Left renal cortex interstitium (tissue), 4 donors: Measurements from ENCODE around the gene ITGA1. TPM values are rescaled to one million over a fixed set of nuclear protein-coding genes. Genes with fewer than 3 reads are reported as not detected.
A peak's percentile ranks its signal among the peaks of the same experiment; 100 is the strongest.

Source experiments
- DNase-seq, 4 donors: peaks; one replicate each; pipeline ENCODE4 v3.0.0-alpha.2; 2013; ENCODE audit warnings: low read depth in 4 of 4, low spot score in 2 of 4, missing footprints in 1 of 4
- polyA plus RNA-seq, 4 donors: library from polyadenylated mRNA; unstranded; fragments of 120-200 nt; gene quantifications; one replicate each; pipeline ENCODE4 v1.2.1, GENCODE V29; 2013; ENCODE audit not compliant: insufficient read length in 4 of 4

Gene ITGA1
- polyA plus RNA-seq, 4 donors: 44.7 to 56.2 (median 52.0) TPM

- DNase-seq: no peak
Measured at GRCh38 chr5:52893105-52893504, 105.4 kb downstream of the ITGA1 start.

GRCh38 chr5:52893863-52894262, 106.1 kb downstream of the ITGA1 start:
- DNase-seq: no peak

- DNase-seq: no peak
Measured at GRCh38 chr5:52894451-52894850, 106.7 kb downstream of the ITGA1 start.

GRCh38 chr5:52895075-52895474, 107.4 kb downstream of the ITGA1 start:
- DNase-seq: peak in 3 of 4 donors; percentile 47 to 65 (median 65)

- DNase-seq: no peak
Measured at GRCh38 chr5:52895572-52896413, 108.1 kb downstream of the ITGA1 start.

- no peak for DNase-seq
Measured at GRCh38 chr5:52896534-52897237, 109.0 kb downstream of the ITGA1 start.

GRCh38 chr5:52897238-52897614, 109.5 kb downstream of the ITGA1 start:
- DNase-seq: no peak

GRCh38 chr5:52898961-52899680, 111.4 kb downstream of the ITGA1 start:
- DNase-seq: no peak

- no peak for DNase-seq
Measured at GRCh38 chr5:52903142-52903541, 115.4 kb downstream of the ITGA1 start.

GRCh38 chr5:52906343-52906742, 118.6 kb downstream of the ITGA1 start:
- DNase-seq: no peak

GRCh38 chr5:52906845-52907244, 119.1 kb downstream of the ITGA1 start:
- no peak for DNase-seq

- DNase-seq: no peak
Measured at GRCh38 chr5:52909192-52909591, 121.5 kb downstream of the ITGA1 start.

- no peak for DNase-seq
Measured at GRCh38 chr5:52910071-52910470, 122.4 kb downstream of the ITGA1 start.

GRCh38 chr5:52915176-52915875, 127.6 kb downstream of the ITGA1 start:
- DNase-seq: peak in 2 of 4 donors; percentile 57 to 65

GRCh38 chr5:52920929-52921328, 133.2 kb downstream of the ITGA1 start:
- DNase-seq: no peak

GRCh38 chr5:52922384-52922783, 134.7 kb downstream of the ITGA1 start:
- no peak for DNase-seq

GRCh38 chr5:52924456-52924855, 136.7 kb downstream of the ITGA1 start:
- no peak for DNase-seq

GRCh38 chr5:52925001-52925400, 137.3 kb downstream of the ITGA1 start:
- DNase-seq: no peak

GRCh38 chr5:52928689-52929088, 141.0 kb downstream of the ITGA1 start:
- DNase-seq: no peak

- no peak for DNase-seq
Measured at GRCh38 chr5:52938226-52938625, 150.5 kb downstream of the ITGA1 start.

- DNase-seq: no peak
Measured at GRCh38 chr5:52943285-52943684, 155.6 kb downstream of the ITGA1 start.
